Measurements from ENCODE around the gene DENND1C. TPM values are rescaled to one million over a fixed set of nuclear protein-coding genes. Genes with fewer than 3 reads are reported as not detected.

Gene DENND1C
- total and polyA plus RNA-seq, 2 donors (not counting 1 experiment from before 2014, with no cell fraction given), result not detected

DNA sequence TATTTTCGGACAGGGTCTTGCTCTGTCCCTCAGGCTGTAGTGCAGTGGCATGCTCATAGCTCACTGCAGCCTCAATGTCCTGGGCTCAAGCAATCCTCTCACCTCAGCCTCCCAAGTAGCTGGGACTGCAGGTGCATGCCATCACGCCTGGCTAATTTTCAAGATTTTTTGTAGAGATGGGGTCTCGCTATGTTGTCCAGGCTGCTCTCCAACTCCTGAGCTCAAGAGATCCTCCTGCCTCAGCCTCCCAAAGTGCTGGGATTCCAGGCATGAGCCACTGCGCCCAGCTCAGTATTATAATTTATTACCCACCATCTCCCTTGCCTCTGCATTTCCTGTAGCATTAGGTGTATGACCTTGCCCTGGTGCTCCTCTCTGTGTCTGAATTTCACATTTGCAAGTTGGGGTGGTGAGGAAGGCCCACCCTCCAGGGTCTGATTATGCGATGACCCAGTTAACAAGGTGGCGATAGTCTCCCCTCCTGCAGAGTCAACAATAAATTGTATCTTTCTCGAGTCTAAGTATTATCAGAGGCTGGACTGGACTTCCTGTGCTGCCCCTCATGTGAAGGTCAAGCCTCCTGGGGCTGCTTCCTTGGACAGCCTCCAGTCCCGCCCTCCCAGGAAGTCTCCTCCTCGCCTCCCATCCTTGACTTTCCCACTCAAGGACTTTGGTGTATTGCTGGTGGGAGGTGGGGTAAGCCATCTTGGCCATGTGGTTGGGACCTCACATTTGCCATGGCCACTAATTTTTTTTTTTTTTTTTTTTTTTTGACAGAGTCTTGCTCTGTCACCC lies 22.0 kb upstream of the DENND1C start:
- Histone ChIP-seq H3K9me3 (ENCODE audit: control insufficient read depth, insufficient read depth, low read depth, low read length) (no peaks in the 10 kb centered on the region), H4K20me1 (ENCODE audit: control insufficient read depth, extremely low read depth, insufficient read depth, low read length) (no peaks in the 10 kb centered on the region), H3K4me2 (ENCODE audit: extremely low read depth, insufficient read depth, low read length) (no peak overlapping the region), H3K9ac (ENCODE audit: insufficient read depth, low read length) (no peak overlapping the region), H3K4me3 (replicated peaks in 1 of 4; ENCODE audit: control extremely low read depth in 1 of 4, insufficient read depth in 1 of 4, low read depth in 3 of 4, low read length in 4 of 4) (no peak overlapping the region), H3K79me2 (ENCODE audit: control insufficient read depth, insufficient read depth, low read length) (no peaks in the 10 kb centered on the region), H3K4me1 (ENCODE audit: control insufficient read depth, extremely low read depth, insufficient read depth, low read length) (no peaks in the 10 kb centered on the region), H2AFZ (ENCODE audit: low read length) (no peak overlapping the region), H3K27ac (ENCODE audit: insufficient read depth, low read length) (no peak overlapping the region), H3K36me3 (ENCODE audit: control insufficient read depth, insufficient read depth, low read length) (no peaks in the 10 kb centered on the region), H3K27me3 (ENCODE audit: control insufficient read depth, insufficient read depth, low read length) (no peaks in the 10 kb centered on the region)
- no peak for TF ChIP-seq EZH2 (IDR thresholded peaks at IDR 0.05; ENCODE audit: low read length, missing control alignments)
- no peak for DNase-seq (ENCODE audit: low read depth in 2 of 2)

DNA sequence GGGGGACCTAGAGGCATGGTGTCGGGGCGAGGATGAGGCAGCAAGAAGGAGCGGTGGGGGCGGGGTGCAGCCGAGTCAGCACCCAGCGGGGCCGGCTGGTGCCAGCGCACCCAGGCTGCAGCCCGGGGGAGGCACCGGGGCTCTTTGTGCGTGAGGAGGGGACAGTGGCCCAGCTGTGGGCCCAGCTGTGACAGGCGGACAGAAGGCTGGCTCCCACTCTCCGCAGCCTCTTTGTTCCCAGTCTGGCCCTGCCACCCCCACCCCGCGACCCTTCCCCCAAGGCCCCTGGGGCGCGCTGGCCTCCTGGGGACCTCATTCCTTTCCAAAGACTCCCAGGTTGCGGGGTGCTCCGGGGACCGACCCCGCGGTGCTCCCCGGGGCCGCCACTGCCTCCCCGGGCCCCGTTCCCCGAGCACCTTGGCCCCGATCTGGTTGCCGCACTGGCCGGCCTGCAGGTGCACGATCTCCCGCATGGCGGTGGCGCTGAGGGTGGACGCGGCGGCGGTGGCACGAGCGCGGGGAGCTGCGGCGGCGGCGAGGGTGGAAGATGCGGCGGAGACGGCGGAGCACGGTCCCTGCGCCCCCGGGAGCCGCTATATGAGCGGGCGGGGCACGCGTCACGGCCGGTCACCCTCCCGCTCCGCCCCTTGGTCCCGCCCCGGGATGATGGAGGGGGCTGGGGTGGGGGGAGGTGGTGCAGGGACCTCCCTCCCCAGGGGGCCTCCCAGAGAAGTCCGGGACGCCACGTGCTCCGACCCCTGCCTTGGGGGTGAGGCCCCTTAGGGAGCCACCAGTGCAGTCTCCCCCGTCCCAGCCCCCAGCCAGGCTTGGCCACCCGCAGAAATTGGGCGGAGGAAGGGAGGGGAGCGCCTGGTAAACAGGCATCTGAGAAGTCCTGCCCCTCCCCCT lies 20.4 kb upstream of the DENND1C start, which contains the start of gene TUBB4A:
Gene TUBB4A (minus strand): TSS at position 570 of the 909 bp plus-strand sequence. CDS start 97 bp downstream, at position 473.
- TF ChIP-seq, protein P1, sequence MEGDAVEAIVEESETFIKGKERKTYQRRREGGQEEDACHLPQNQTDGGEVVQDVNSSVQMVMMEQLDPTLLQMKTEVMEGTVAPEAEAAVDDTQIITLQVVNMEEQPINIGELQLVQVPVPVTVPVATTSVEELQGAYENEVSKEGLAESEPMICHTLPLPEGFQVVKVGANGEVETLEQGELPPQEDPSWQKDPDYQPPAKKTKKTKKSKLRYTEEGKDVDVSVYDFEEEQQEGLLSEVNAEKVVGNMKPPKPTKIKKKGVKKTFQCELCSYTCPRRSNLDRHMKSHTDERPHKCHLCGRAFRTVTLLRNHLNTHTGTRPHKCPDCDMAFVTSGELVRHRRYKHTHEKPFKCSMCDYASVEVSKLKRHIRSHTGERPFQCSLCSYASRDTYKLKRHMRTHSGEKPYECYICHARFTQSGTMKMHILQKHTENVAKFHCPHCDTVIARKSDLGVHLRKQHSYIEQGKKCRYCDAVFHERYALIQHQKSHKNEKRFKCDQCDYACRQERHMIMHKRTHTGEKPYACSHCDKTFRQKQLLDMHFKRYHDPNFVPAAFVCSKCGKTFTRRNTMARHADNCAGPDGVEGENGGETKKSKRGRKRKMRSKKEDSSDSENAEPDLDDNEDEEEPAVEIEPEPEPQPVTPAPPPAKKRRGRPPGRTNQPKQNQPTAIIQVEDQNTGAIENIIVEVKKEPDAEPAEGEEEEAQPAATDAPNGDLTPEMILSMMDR (conservative IDR thresholded peaks at IDR 0.05 in 1 of 2, IDR thresholded peaks at IDR 0.05 in 1 of 2; ENCODE audit: low read depth in 1 of 2, low read length in 2 of 2), result no peak
- TF ChIP-seq EZH2 (IDR thresholded peaks at IDR 0.05; ENCODE audit: low read length, missing control alignments), result no peak

DNA sequence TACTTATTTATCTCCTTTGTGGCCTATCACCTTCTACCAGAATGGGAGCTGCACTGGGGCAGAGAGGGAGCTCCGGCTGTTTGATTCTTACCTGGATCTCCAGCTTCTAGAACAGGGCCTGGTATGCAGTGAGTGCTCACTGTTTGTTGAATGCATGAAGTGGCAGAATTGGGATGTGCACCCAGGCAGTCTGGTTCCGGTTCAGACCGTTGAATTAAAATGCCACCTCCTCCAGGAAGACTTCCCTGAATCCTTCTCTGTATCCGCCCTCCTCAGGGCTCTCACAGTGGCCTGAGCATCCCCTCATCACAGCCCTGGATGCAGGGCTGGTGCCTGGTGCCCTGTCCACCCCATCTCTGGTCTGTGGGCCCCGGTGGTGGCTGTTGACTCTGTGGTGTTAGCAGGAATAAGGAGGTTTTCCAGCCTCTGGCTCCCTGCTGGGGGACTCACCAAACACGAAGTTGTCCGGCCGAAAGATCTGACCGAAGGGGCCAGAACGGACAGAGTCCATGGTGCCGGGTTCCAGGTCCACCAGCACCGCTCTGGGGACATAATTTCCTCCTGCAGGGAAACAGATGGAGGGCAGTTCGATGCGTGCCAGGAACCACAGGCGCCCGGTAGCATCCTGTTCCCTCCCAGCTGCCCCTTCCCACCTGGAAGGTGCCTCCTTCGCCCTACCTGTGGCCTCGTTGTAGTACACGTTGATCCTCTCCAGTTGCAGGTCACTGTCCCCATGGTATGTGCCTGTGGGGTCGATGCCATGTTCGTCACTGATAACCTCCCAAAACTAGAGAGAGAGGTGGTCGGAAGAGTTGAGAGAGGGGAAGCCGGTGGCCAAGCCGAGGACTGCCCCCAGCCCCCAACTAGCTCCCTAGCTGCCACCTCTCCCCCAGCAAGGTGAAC lies 19.5 kb upstream of the DENND1C start:
- no peak for TF ChIP-seq EZH2 (IDR thresholded peaks at IDR 0.05; ENCODE audit: low read length, missing control alignments)
- TF ChIP-seq, protein P1 (conservative IDR thresholded peaks at IDR 0.05 in 1 of 2, IDR thresholded peaks at IDR 0.05 in 1 of 2; ENCODE audit: low read depth in 1 of 2, low read length in 2 of 2), result no peak
- no peak for DNase-seq (ENCODE audit: low read depth in 2 of 2)
- Histone ChIP-seq H3K9ac (ENCODE audit: insufficient read depth, low read length) (no peak overlapping the region), H3K36me3 (ENCODE audit: control insufficient read depth, insufficient read depth, low read length) (no peaks in the 10 kb centered on the region), H3K4me1 (ENCODE audit: control insufficient read depth, extremely low read depth, insufficient read depth, low read length) (no peaks in the 10 kb centered on the region), H4K20me1 (ENCODE audit: control insufficient read depth, extremely low read depth, insufficient read depth, low read length) (no peaks in the 10 kb centered on the region), H3K4me2 (ENCODE audit: extremely low read depth, insufficient read depth, low read length) (no peak overlapping the region), H3K9me3 (ENCODE audit: control insufficient read depth, insufficient read depth, low read depth, low read length) (no peaks in the 10 kb centered on the region), H3K27me3 (ENCODE audit: control insufficient read depth, insufficient read depth, low read length) (no peaks in the 10 kb centered on the region), H3K27ac (ENCODE audit: insufficient read depth, low read length) (no peak overlapping the region), H2AFZ (ENCODE audit: low read length) (no peak overlapping the region), H3K79me2 (ENCODE audit: control insufficient read depth, insufficient read depth, low read length) (no peaks in the 10 kb centered on the region), H3K4me3 (replicated peaks in 1 of 4; ENCODE audit: control extremely low read depth in 1 of 4, insufficient read depth in 1 of 4, low read depth in 3 of 4, low read length in 4 of 4) (no peak overlapping the region)

More for the DNA sequence above, 20.4 kb upstream of the DENND1C start, which contains the start of gene TUBB4A:
- Histone ChIP-seq H3K4me1 (ENCODE audit: control insufficient read depth, extremely low read depth, insufficient read depth, low read length) (no peaks in the 10 kb centered on the region), H3K27ac (ENCODE audit: insufficient read depth, low read length) (no peak within 1 kb of the TSS), H3K79me2 (ENCODE audit: control insufficient read depth, insufficient read depth, low read length) (no peaks in the 10 kb centered on the region), H3K4me2 (ENCODE audit: extremely low read depth, insufficient read depth, low read length) (no peak within 1 kb of the TSS), H3K9me3 (ENCODE audit: control insufficient read depth, insufficient read depth, low read depth, low read length) (no peaks in the 10 kb centered on the region), H3K27me3 (ENCODE audit: control insufficient read depth, insufficient read depth, low read length) (no peaks in the 10 kb centered on the region), H2AFZ (ENCODE audit: low read length) (no peak within 1 kb of the TSS), H4K20me1 (ENCODE audit: control insufficient read depth, extremely low read depth, insufficient read depth, low read length) (no peaks in the 10 kb centered on the region), H3K36me3 (ENCODE audit: control insufficient read depth, insufficient read depth, low read length) (no peaks in the 10 kb centered on the region), H3K9ac (ENCODE audit: insufficient read depth, low read length) (no peak within 1 kb of the TSS), H3K4me3 (replicated peaks in 1 of 4; ENCODE audit: control extremely low read depth in 1 of 4, insufficient read depth in 1 of 4, low read depth in 3 of 4, low read length in 4 of 4) (no peak within 1 kb of the TSS)
- DNase-seq (ENCODE audit: low read depth in 2 of 2), result no peak
